Gastroesophageal sphincter (tissue), 4 donors: ENCODE results near the gene LMBRD1. TPM values are rescaled to one million over a fixed set of nuclear protein-coding genes. Genes with fewer than 3 reads are reported as not detected.
"Not testable (repeated sequence)": the region's sequence is repeated elsewhere in the genome, so short reads cannot be mapped to it uniquely, and the experiment has no call there.

Source experiments
- ATAC-seq: fragments of 150-250 bp; one replicate; pipeline ENCODE4 v1.9.1; 2016; ENCODE audit warnings: mild to moderate bottlenecking, moderate library complexity
- H3K27ac ChIP-seq, 4 donors: fragments of 200-600 bp; sonication (generic) in 3 of 4; 1 replicate in 3 of 4; 2 replicates in 1 of 4; pipeline ENCODE4 v1.5.1; 2016 to 2019
- H3K27me3 ChIP-seq: fragments of 200-600 bp; sonication (generic); one replicate; pipeline ENCODE4 v1.5.1; 2019
- H3K36me3 ChIP-seq, 2 donors: fragments of 200-600 bp; sonication (generic); one replicate each; pipeline ENCODE4 v1.5.1; 2019; ENCODE audit warnings: control low read depth in 1 of 2
- H3K4me1 ChIP-seq, 3 donors: fragments of 200-600 bp; sonication (generic); 1 replicate in 2 of 3; 2 replicates in 1 of 3; pipeline ENCODE4 v1.5.1; 2016 to 2019; ENCODE audit warnings: control low read depth in 2 of 3
- H3K4me3 ChIP-seq, 2 donors: fragments of 200-600 bp; sonication (generic); one replicate each; pipeline ENCODE4 v1.5.1; 2019; ENCODE audit warnings: mild to moderate bottlenecking in 1 of 2, moderate library complexity in 1 of 2
- H3K9me3 ChIP-seq, 3 donors: fragments of 200-600 bp; sonication (generic); one replicate each; pipeline ENCODE4 v1.5.1; 2017 to 2019; ENCODE audit warnings: control low read depth in 2 of 3
- CTCF ChIP-seq, 4 experiments: fragments of 200-600 bp in 2 of 4; fragments of 450-650 bp in 2 of 4; sonication (generic) in 1 of 4; IDR thresholded peaks; one replicate each; pipeline ENCODE4 v1.5.1; 2017 to 2019; ENCODE audit warnings: antibody characterized with exemption in 4 of 4, mild to moderate bottlenecking in 2 of 4, moderate library complexity in 2 of 4
- EP300 ChIP-seq: sonication (generic); formaldehyde crosslinking; IDR thresholded peaks from one replicate; pipeline ENCODE4 v1.6.1; 2017; ENCODE audit warnings: antibody characterized with exemption, mild to moderate bottlenecking
- POLR2A ChIP-seq, 2 donors: fragments of 450-650 bp; IDR thresholded peaks; one replicate each; pipeline ENCODE4 v1.6.1; 2017; ENCODE audit warnings: antibody characterized with exemption in 2 of 2, mild to moderate bottlenecking in 2 of 2, moderate library complexity in 1 of 2
- POLR2AphosphoS5 ChIP-seq: sonication (generic); formaldehyde crosslinking; IDR thresholded peaks from one replicate; pipeline ENCODE4 v1.6.1; 2017; ENCODE audit warnings: antibody characterized with exemption
- WGBS, 2 donors: methylation state at CpG; one replicate each; pipeline ENCODE4 v1.1.5; 2018; ENCODE audit warnings: low coverage in 1 of 2; 5-methylcytosine and 5-hydroxymethylcytosine counted together
- total RNA-seq, 4 donors: library from RNA; depleted of rRNA; stranded (reverse); fragments of >200 nt; gene quantifications; one replicate each; pipeline ENCODE4 v1.1.0, GENCODE V29; 2016

The LMBRD1 gene
- total RNA-seq, 4 donors from 2014 or later: 45.4 to 78.0 (median 60.7) TPM

- Histone ChIP-seq H3K27ac (no peak overlapping the region), H3K27me3 (no peaks in the 10 kb centered on the region), H3K4me1 (peaks cover 4 to 10% (median 7%) of the 10 kb centered on the region in 3 donors), H3K36me3 (no peaks in the 10 kb centered on the region), H3K9me3 (no peaks in the 10 kb centered on the region), H3K4me3 (no peak overlapping the region)
- TF ChIP-seq POLR2A (IDR thresholded peaks at IDR 0.05): no peak
- no peak for TF ChIP-seq POLR2AphosphoS5
- no peak for TF ChIP-seq EP300
- no peak for TF ChIP-seq CTCF (IDR thresholded peaks at IDR 0.05)
- WGBS, 2 donors: 94% methylated on average over 2 of the region's 2 CpGs; no CpG with 5 or more reads in 1 of the 2 donors
- ATAC-seq: no peak
These were observed 4.9 kb upstream of the LMBRD1 start for GRCh38 chr6:69801711-69802110.

- Histone ChIP-seq H3K4me1 (peaks cover 4 to 10% (median 7%) of the 10 kb centered on the region in 3 donors), H3K27me3 (no peaks in the 10 kb centered on the region), H3K4me3 (no peak overlapping the region), H3K9me3 (no peaks in the 10 kb centered on the region), H3K27ac (no peak overlapping the region), H3K36me3 (no peaks in the 10 kb centered on the region)
- TF ChIP-seq EP300: no peak
- TF ChIP-seq CTCF (IDR thresholded peaks at IDR 0.05): no peak
- no peak for TF ChIP-seq POLR2AphosphoS5
- WGBS, 2 donors: 29 to 50% methylated on average over 1 of the region's 1 CpG
- ATAC-seq: no peak
These were observed 4.4 kb upstream of the LMBRD1 start for GRCh38 chr6:69801225-69801624.

GRCh38 chr6:69798796-69799195 is 2.0 kb upstream of the LMBRD1 start:
- ATAC-seq, H3K27ac ChIP-seq, H3K9me3 ChIP-seq, H3K27me3 ChIP-seq, H3K36me3 ChIP-seq, H3K4me3 ChIP-seq: not testable (repeated sequence)
- peaks cover 4 to 27% (median 18%) of the 10 kb centered on the region in 3 donors for H3K4me1 ChIP-seq

GRCh38 chr6:69796073-69796641 is 653 bp downstream of the LMBRD1 start:
- ATAC-seq: peak; percentile 10
- no peaks in the 10 kb centered on the region for H3K36me3 ChIP-seq
- whole genome bisulfite sequencing, 2 donors: 1 to 3% methylated on average over 11 to 18 of the region's 20 CpGs
- no peak for TF ChIP-seq EP300
- peak overlapping the region; percentile 77 to 85 for H3K4me3 ChIP-seq
- no peaks in the 10 kb centered on the region for H3K27me3 ChIP-seq
- peak overlapping the region; percentile 95 to 98 (median 97) for H3K27ac ChIP-seq
- H3K4me1 ChIP-seq: peaks cover 11 to 54% (median 30%) of the 10 kb centered on the region in 3 donors
- no peaks in the 10 kb centered on the region for H3K9me3 ChIP-seq

GRCh38 chr6:69795469-69796072 is 1.2 kb downstream of the LMBRD1 start:
- no peaks in the 10 kb centered on the region for H3K9me3 ChIP-seq
- TF ChIP-seq EP300: no peak
- TF ChIP-seq POLR2A (IDR thresholded peaks at IDR 0.05): no peak
- peak; percentile 5 to 28 (median 14) for TF ChIP-seq CTCF (IDR thresholded peaks at IDR 0.05)
- no peak for TF ChIP-seq POLR2AphosphoS5
- 4 to 7% methylated on average over 5 of the region's 5 CpGs for WGBS, 2 donors
- ATAC-seq: no peak
- no peaks in the 10 kb centered on the region for H3K36me3 ChIP-seq
- H3K27ac ChIP-seq: peak overlapping the region; percentile 95 to 98 (median 97)
- no peaks in the 10 kb centered on the region for H3K27me3 ChIP-seq
- peak overlapping the region; percentile 77 to 85 for H3K4me3 ChIP-seq
- H3K4me1 ChIP-seq: peaks cover 12 to 59% (median 30%) of the 10 kb centered on the region in 3 donors

GRCh38 chr6:69792292-69792691 is 4.5 kb downstream of the LMBRD1 start:
- peak overlapping the region; percentile 67 to 81 (median 77) for H3K27ac ChIP-seq
- TF ChIP-seq CTCF (IDR thresholded peaks at IDR 0.05) (no peak), EP300 (no peak), POLR2AphosphoS5 (peak; percentile 37)
- H3K4me1 ChIP-seq: peaks cover 9 to 64% (median 26%) of the 10 kb centered on the region in 3 donors
- no peak for ATAC-seq
- no peak overlapping the region for H3K4me3 ChIP-seq
- H3K9me3 ChIP-seq: no peaks in the 10 kb centered on the region
- H3K27me3 ChIP-seq: no peaks in the 10 kb centered on the region
- peaks cover 0 to 14% of the 10 kb centered on the region in 2 donors for H3K36me3 ChIP-seq
